Naive thymus-derived CD4-positive, alpha-beta T cell (primary cell): ENCODE data around the gene TRDN. TPM values are rescaled to one million over a fixed set of nuclear protein-coding genes. Genes with fewer than 3 reads are reported as not detected.
"Not testable (repeated sequence)": the region's sequence is repeated elsewhere in the genome, so short reads cannot be mapped to it uniquely, and the experiment has no call there.

Experiments used
- ATAC-seq: fragments of 150-1000 bp; cut with Tn5 transposase; 2 replicates; pipeline ENCODE4 v1.10.0; 2021; ENCODE audit warnings: mild to moderate bottlenecking, moderate library complexity
- CTCF ChIA-PET: fragments of 350-600 bp; sonication (Branson Sonifier 250); formaldehyde crosslinking; loops from one replicate; lab custom pipeline; 2021; ENCODE audit warnings: antibody characterized with exemption; lab: Charles Lee
- POLR2A ChIA-PET: fragments of 350-600 bp; sonication (Branson Sonifier 250); formaldehyde crosslinking; loops from one replicate; lab custom pipeline; 2021; ENCODE audit warnings: antibody characterized with exemption, inconsistent platforms; lab: Charles Lee
- DNase-seq, 9 donors: peaks; one replicate each; pipeline versions ENCODE4 v3.0.0 to v3.0.0-alpha.2; 2020 to 2022; ENCODE audit warnings: mixed read lengths in 1 of 9
- H3K27ac ChIP-seq: one replicate; pipeline ENCODE4 v1.7.0; 2013; ENCODE audit warnings: mild to moderate bottlenecking, low read depth, low read length, moderate library complexity
- H3K27me3 ChIP-seq, 2 donors: one replicate each; pipeline ENCODE4 v1.7.0; 2013; ENCODE audit warnings: low read length in 2 of 2, mild to moderate bottlenecking in 2 of 2, moderate library complexity in 2 of 2; ENCODE audit not compliant: control insufficient read depth in 2 of 2, insufficient read depth in 2 of 2
- H3K36me3 ChIP-seq, 3 experiments: 1 replicate in 2 of 3; 2 replicates in 1 of 3; pipeline ENCODE4 v1.7.0; 2013; ENCODE audit warnings: low read length in 3 of 3, mild to moderate bottlenecking in 3 of 3, moderate library complexity in 1 of 3; ENCODE audit not compliant: insufficient read depth in 3 of 3, control insufficient read depth in 2 of 3
- H3K4me1 ChIP-seq, 2 donors: one replicate each; pipeline ENCODE4 v1.7.0; 2013; ENCODE audit warnings: low read length in 2 of 2, mild to moderate bottlenecking in 2 of 2, moderate library complexity in 1 of 2; ENCODE audit not compliant: control insufficient read depth in 2 of 2, insufficient read depth in 2 of 2
- H3K4me3 ChIP-seq: 2 replicates; pipeline ENCODE4 v1.7.0; 2013; ENCODE audit warnings: mild to moderate bottlenecking, low read length
- H3K9me3 ChIP-seq, 3 experiments: 1 replicate in 2 of 3; 2 replicates in 1 of 3; pipeline ENCODE4 v1.7.0; 2013; ENCODE audit warnings: low read length in 3 of 3; ENCODE audit not compliant: control insufficient read depth in 2 of 3
- H3K27ac Mint-ChIP-seq, 9 donors: one replicate each; pipeline ENCODE4 v1.8.0; 2020 to 2022; ENCODE audit warnings: mixed read lengths in 9 of 9, mild to moderate bottlenecking in 8 of 9, moderate library complexity in 5 of 9, inconsistent platforms in 2 of 9
- H3K27me3 Mint-ChIP-seq, 5 donors: one replicate each; pipeline ENCODE4 v1.8.0; 2021 to 2022; ENCODE audit warnings: mixed read lengths in 5 of 5, mild to moderate bottlenecking in 1 of 5
- H3K36me3 Mint-ChIP-seq, 5 donors: one replicate each; pipeline ENCODE4 v1.8.0; 2020 to 2022; ENCODE audit warnings: mixed read lengths in 5 of 5, mild to moderate bottlenecking in 3 of 5, inconsistent platforms in 1 of 5
- H3K4me1 Mint-ChIP-seq, 7 donors: one replicate each; pipeline ENCODE4 v1.8.0; 2020 to 2022; ENCODE audit warnings: mixed read lengths in 7 of 7, mild to moderate bottlenecking in 3 of 7, inconsistent platforms in 1 of 7
- H3K4me3 Mint-ChIP-seq, 10 donors: one replicate each; pipeline ENCODE4 v1.8.0; 2020 to 2022; ENCODE audit warnings: mild to moderate bottlenecking in 10 of 10, mixed read lengths in 10 of 10, moderate library complexity in 6 of 10, inconsistent platforms in 2 of 10
- H3K9me3 Mint-ChIP-seq, 11 donors: one replicate each; pipeline ENCODE4 v1.8.0; 2020 to 2022; ENCODE audit warnings: mixed read lengths in 11 of 11, mild to moderate bottlenecking in 4 of 11, inconsistent platforms in 1 of 11, moderate library complexity in 1 of 11
- intact Hi-C, 2 donors: fragments of 100-400 bp; cut with micrococcal nuclease; formaldehyde crosslinking; loops; one replicate each; pipeline ENCODE4 v1.15.1; 2023
- polyA plus RNA-seq, 2 donors: library from polyadenylated mRNA; unstranded; fragments of 300-500 nt; fragmentation: Illumina TruSeq; gene quantifications; one replicate each; pipeline ENCODE4 v1.2.3, GENCODE V29; 2021
- total RNA-seq, 6 experiments: library from RNA in 5 of 6; stranded (reverse) in 5 of 6; gene quantifications; 1 replicate in 5 of 6; 2 replicates in 1 of 6; pipeline ENCODE4 v1.2.3 and lab custom pipeline; 2021 to 2026

The TRDN gene
- total and polyA plus RNA-seq, 7 experiments from 2014 or later: not detected

GRCh38 chr6:123565529-123565928 lies 71.2 kb downstream of the TRDN start:
- Histone ChIP-seq H3K4me1 (no peaks in the 10 kb centered on the region), H3K27me3 (no peaks in the 10 kb centered on the region), H3K27ac (no peak overlapping the region), H3K4me3 (no peak overlapping the region), H3K9me3 (no peaks in the 10 kb centered on the region), H3K36me3 (no peaks in the 10 kb centered on the region)
- POLR2A ChIA-PET: no interaction called here
- intact Hi-C loops: no loop called here
- CTCF ChIA-PET: no interaction called here
- DNase-seq: no peak
- Mint-ChIP-seq H3K36me3 (no peaks in the 10 kb centered on the region), H3K4me3 (no peak overlapping the region), H3K4me1 (no peaks in the 10 kb centered on the region), H3K27me3 (no peaks in the 10 kb centered on the region), H3K9me3 (peaks cover 0 to 11% (median 0%) of the 10 kb centered on the region in 11 donors), H3K27ac (no peak overlapping the region)
- no peak for ATAC-seq

GRCh38 chr6:123564361-123564760 lies 72.4 kb downstream of the TRDN start:
- peaks cover 0 to 20% (median 2%) of the 10 kb centered on the region in 11 donors for H3K9me3 Mint-ChIP-seq
- POLR2A ChIA-PET: no interaction called here
- no peaks in the 10 kb centered on the region for H3K4me1 Mint-ChIP-seq
- ATAC-seq (no peak), DNase-seq (no peak)
- Histone ChIP-seq H3K4me1 (no peaks in the 10 kb centered on the region), H3K36me3 (no peaks in the 10 kb centered on the region), H3K4me3 (no peak overlapping the region), H3K27ac (no peak overlapping the region), H3K27me3 (no peaks in the 10 kb centered on the region), H3K9me3 (no peaks in the 10 kb centered on the region)
- no peak overlapping the region for H3K4me3 Mint-ChIP-seq
- CTCF ChIA-PET: no interaction called here
- H3K27me3 Mint-ChIP-seq: no peaks in the 10 kb centered on the region
- intact Hi-C loops: no loop called here
- no peak overlapping the region for H3K27ac Mint-ChIP-seq
- H3K36me3 Mint-ChIP-seq: no peaks in the 10 kb centered on the region

GRCh38 chr6:123562677-123563076 lies 74.1 kb downstream of the TRDN start:
- no peak for ATAC-seq

GRCh38 chr6:123562264-123562663 lies 74.5 kb downstream of the TRDN start:
- no peak for ATAC-seq
- no peaks in the 10 kb centered on the region for H3K4me1 ChIP-seq
- Mint-ChIP-seq H3K4me1 (no peaks in the 10 kb centered on the region), H3K4me3 (no peak overlapping the region), H3K9me3 (peaks cover 0 to 25% (median 3%) of the 10 kb centered on the region in 11 donors), H3K27ac (no peak overlapping the region), H3K36me3 (no peaks in the 10 kb centered on the region), H3K27me3 (no peaks in the 10 kb centered on the region)
- H3K27ac ChIP-seq: no peak overlapping the region
- intact Hi-C loops: no loop called here
- no peak for DNase-seq
- CTCF ChIA-PET: no interaction called here
- no peak overlapping the region for H3K4me3 ChIP-seq
- H3K27me3 ChIP-seq: no peaks in the 10 kb centered on the region
- POLR2A ChIA-PET: no interaction called here
- no peaks in the 10 kb centered on the region for H3K9me3 ChIP-seq
- no peaks in the 10 kb centered on the region for H3K36me3 ChIP-seq

More at GRCh38 chr6:123562677-123563076, 74.1 kb downstream of the TRDN start:
- Mint-ChIP-seq H3K27me3 (no peaks in the 10 kb centered on the region), H3K36me3 (no peaks in the 10 kb centered on the region), H3K9me3 (peaks cover 0 to 23% (median 3%) of the 10 kb centered on the region in 11 donors), H3K27ac (no peak overlapping the region), H3K4me1 (no peaks in the 10 kb centered on the region), H3K4me3 (no peak overlapping the region)
- CTCF ChIA-PET: no interaction called here
- Histone ChIP-seq H3K4me3 (no peak overlapping the region), H3K4me1 (no peaks in the 10 kb centered on the region), H3K27me3 (no peaks in the 10 kb centered on the region), H3K9me3 (no peaks in the 10 kb centered on the region), H3K36me3 (no peaks in the 10 kb centered on the region), H3K27ac (no peak overlapping the region)
- POLR2A ChIA-PET: no interaction called here
- no peak for DNase-seq
- intact Hi-C loops: no loop called here

GRCh38 chr6:123559816-123560215 lies 76.9 kb downstream of the TRDN start:
- H3K9me3 Mint-ChIP-seq: peaks cover 0 to 24% (median 3%) of the 10 kb centered on the region in 11 donors
- H3K27me3 ChIP-seq, H3K27me3 Mint-ChIP-seq, H3K4me3 ChIP-seq, H3K4me1 Mint-ChIP-seq, H3K36me3 Mint-ChIP-seq, H3K9me3 ChIP-seq, H3K4me3 Mint-ChIP-seq, DNase-seq, H3K27ac ChIP-seq, CTCF ChIA-PET, H3K4me1 ChIP-seq, ATAC-seq, intact Hi-C loops, POLR2A ChIA-PET, H3K27ac Mint-ChIP-seq, H3K36me3 ChIP-seq: not testable (repeated sequence)

GRCh38 chr6:123557474-123557873 lies 79.3 kb downstream of the TRDN start:
- H3K9me3 ChIP-seq, H3K27ac Mint-ChIP-seq, H3K4me3 Mint-ChIP-seq, CTCF ChIA-PET, H3K27me3 ChIP-seq, H3K36me3 ChIP-seq, H3K27me3 Mint-ChIP-seq, H3K4me1 ChIP-seq, H3K4me3 ChIP-seq, POLR2A ChIA-PET, intact Hi-C loops, H3K36me3 Mint-ChIP-seq, DNase-seq, H3K27ac ChIP-seq, H3K4me1 Mint-ChIP-seq, ATAC-seq: not testable (repeated sequence)
- peaks cover 0 to 24% (median 5%) of the 10 kb centered on the region in 11 donors for H3K9me3 Mint-ChIP-seq

- Mint-ChIP-seq H3K9me3 (peaks cover 0 to 14% (median 0%) of the 10 kb centered on the region in 11 donors), H3K27me3 (no peaks in the 10 kb centered on the region), H3K4me1 (no peaks in the 10 kb centered on the region), H3K27ac (no peak overlapping the region), H3K4me3 (no peak overlapping the region), H3K36me3 (no peaks in the 10 kb centered on the region)
- no peak overlapping the region for H3K4me3 ChIP-seq
- intact Hi-C loops: no loop called here
- CTCF ChIA-PET: no interaction called here
- DNase-seq (no peak), ATAC-seq (no peak)
- no peaks in the 10 kb centered on the region for H3K4me1 ChIP-seq
- no peaks in the 10 kb centered on the region for H3K36me3 ChIP-seq
- POLR2A ChIA-PET: no interaction called here
- no peaks in the 10 kb centered on the region for H3K27me3 ChIP-seq
- no peaks in the 10 kb centered on the region for H3K9me3 ChIP-seq
- no peak overlapping the region for H3K27ac ChIP-seq
Observed at GRCh38 chr6:123551939-123552707, 84.6 kb downstream of the TRDN start.
